HL-60 (cell line): ENCODE measurements around the gene TRAM2.

ENCODE experiments used
- DNase-seq, 2 experiments: peaks; one replicate each; pipeline ENCODE4 v3.0.0-alpha.2; 2010 to 2020; ENCODE audit warnings: low read depth in 1 of 2, low spot score in 1 of 2
- H3K27ac ChIP-seq: fragments of 250-450 bp; sonication (Bioruptor Pico); replicated peaks from 2 replicates; pipeline ENCODE4 v1.5.1; 2020; ENCODE audit warnings: mild to moderate bottlenecking, moderate library complexity
- H3K27me3 ChIP-seq: fragments of 250-450 bp; sonication (Bioruptor Pico); 2 replicates; pipeline ENCODE4 v1.5.1; 2021; ENCODE audit warnings: mild to moderate bottlenecking, moderate library complexity; ENCODE audit not compliant: insufficient read depth, poor library complexity, severe bottlenecking
- H3K4me3 ChIP-seq: replicated peaks from 2 replicates; pipeline ENCODE4 v1.5.1; 2011; ENCODE audit warnings: mild to moderate bottlenecking, control low read depth, low read length; ENCODE audit not compliant: insufficient read depth
- GABPA ChIP-seq: IDR thresholded peaks from 2 replicates; pipeline ENCODE4 v1.6.1; 2012; ENCODE audit warnings: low read depth
- POLR2AphosphoS5 ChIP-seq: IDR thresholded peaks from 2 replicates; pipeline ENCODE4 v1.6.1; 2012; ENCODE audit warnings: low read depth
- SPI1 ChIP-seq: IDR thresholded peaks from 2 replicates; pipeline ENCODE4 v1.6.1; 2012; ENCODE audit warnings: low read depth, mild to moderate bottlenecking, borderline replicate concordance
- TF ChIP-seq, protein P1 (sequence below): IDR thresholded peaks from one replicate; pipeline ENCODE4 v1.5.1; 2011; ENCODE audit warnings: low read length, control low read depth, inconsistent platforms; ENCODE audit not compliant: insufficient read depth
- TF ChIP-seq, protein P2 (sequence below): IDR thresholded peaks from 2 replicates; pipeline ENCODE4 v1.6.1; 2012; ENCODE audit warnings: low read depth; ENCODE audit not compliant: insufficient replicate concordance

TRAM2 gene

GRCh38 chr6:52540286-52540902 is 36.5 kb downstream of the TRAM2 start:
- H3K27ac ChIP-seq = no peak overlapping the region
- H3K4me3 ChIP-seq = no peak overlapping the region
- no peaks in the 10 kb centered on the region for H3K27me3 ChIP-seq
- DNase-seq = no peak
- no peak for TF ChIP-seq POLR2AphosphoS5
- TF ChIP-seq SPI1 = no peak
- TF ChIP-seq, protein P1, sequence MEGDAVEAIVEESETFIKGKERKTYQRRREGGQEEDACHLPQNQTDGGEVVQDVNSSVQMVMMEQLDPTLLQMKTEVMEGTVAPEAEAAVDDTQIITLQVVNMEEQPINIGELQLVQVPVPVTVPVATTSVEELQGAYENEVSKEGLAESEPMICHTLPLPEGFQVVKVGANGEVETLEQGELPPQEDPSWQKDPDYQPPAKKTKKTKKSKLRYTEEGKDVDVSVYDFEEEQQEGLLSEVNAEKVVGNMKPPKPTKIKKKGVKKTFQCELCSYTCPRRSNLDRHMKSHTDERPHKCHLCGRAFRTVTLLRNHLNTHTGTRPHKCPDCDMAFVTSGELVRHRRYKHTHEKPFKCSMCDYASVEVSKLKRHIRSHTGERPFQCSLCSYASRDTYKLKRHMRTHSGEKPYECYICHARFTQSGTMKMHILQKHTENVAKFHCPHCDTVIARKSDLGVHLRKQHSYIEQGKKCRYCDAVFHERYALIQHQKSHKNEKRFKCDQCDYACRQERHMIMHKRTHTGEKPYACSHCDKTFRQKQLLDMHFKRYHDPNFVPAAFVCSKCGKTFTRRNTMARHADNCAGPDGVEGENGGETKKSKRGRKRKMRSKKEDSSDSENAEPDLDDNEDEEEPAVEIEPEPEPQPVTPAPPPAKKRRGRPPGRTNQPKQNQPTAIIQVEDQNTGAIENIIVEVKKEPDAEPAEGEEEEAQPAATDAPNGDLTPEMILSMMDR = no peak
- no peak for TF ChIP-seq GABPA
- TF ChIP-seq, protein P2, sequence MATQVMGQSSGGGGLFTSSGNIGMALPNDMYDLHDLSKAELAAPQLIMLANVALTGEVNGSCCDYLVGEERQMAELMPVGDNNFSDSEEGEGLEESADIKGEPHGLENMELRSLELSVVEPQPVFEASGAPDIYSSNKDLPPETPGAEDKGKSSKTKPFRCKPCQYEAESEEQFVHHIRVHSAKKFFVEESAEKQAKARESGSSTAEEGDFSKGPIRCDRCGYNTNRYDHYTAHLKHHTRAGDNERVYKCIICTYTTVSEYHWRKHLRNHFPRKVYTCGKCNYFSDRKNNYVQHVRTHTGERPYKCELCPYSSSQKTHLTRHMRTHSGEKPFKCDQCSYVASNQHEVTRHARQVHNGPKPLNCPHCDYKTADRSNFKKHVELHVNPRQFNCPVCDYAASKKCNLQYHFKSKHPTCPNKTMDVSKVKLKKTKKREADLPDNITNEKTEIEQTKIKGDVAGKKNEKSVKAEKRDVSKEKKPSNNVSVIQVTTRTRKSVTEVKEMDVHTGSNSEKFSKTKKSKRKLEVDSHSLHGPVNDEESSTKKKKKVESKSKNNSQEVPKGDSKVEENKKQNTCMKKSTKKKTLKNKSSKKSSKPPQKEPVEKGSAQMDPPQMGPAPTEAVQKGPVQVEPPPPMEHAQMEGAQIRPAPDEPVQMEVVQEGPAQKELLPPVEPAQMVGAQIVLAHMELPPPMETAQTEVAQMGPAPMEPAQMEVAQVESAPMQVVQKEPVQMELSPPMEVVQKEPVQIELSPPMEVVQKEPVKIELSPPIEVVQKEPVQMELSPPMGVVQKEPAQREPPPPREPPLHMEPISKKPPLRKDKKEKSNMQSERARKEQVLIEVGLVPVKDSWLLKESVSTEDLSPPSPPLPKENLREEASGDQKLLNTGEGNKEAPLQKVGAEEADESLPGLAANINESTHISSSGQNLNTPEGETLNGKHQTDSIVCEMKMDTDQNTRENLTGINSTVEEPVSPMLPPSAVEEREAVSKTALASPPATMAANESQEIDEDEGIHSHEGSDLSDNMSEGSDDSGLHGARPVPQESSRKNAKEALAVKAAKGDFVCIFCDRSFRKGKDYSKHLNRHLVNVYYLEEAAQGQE = no peak

DNA sequence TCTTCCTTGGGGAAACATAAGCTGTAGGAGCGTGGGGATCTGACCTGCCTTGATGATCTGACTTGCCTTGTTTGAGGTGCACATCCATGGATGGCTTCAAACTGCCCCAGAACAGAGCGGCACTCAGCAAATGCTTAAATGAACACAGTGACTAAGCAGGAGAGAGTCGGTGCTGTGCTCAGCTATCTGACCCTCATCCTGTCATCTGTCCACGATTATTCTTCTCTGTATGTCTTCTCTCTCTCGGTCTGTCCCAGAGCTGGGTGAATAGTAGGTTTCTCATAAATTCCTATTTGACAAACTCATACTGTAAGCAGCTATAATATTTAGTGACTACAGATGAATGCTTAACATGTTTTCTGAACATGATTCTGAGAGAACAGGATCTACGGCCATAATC is 37.3 kb downstream of the TRAM2 start:
- TF ChIP-seq, protein P1 = no peak
- TF ChIP-seq, protein P2 = no peak
- TF ChIP-seq POLR2AphosphoS5 (no peak), GABPA (no peak), SPI1 (no peak)
- Histone ChIP-seq H3K4me3 (no peak overlapping the region), H3K27me3 (no peaks in the 10 kb centered on the region), H3K27ac (no peak overlapping the region)
- no peak for DNase-seq

DNA sequence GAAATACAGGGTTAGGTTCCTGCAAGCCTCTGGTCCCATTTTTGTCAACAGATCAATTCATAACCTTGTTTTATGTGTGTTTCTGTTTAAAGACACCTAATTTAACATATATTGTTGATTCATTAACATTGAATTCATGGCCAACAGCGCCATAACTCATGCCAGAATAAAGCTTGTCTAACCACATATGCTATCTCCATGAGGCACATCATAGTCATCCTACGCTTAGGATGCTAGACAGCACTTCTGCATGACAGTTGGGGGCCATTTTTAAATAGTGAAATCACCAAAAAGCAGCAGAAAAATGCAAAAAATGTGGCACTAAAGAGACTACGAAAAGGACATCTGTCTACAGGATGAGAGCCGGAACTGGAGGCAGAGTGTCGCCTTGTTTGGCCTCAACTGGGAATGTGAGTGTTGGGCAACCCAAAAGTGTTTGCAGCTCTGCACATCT is 37.9 kb downstream of the TRAM2 start:
- no peak overlapping the region for H3K27ac ChIP-seq

More for the DNA sequence above, 37.9 kb downstream of the TRAM2 start:
- no peak overlapping the region for H3K4me3 ChIP-seq
- H3K27me3 ChIP-seq = no peaks in the 10 kb centered on the region
- no peak for DNase-seq
- TF ChIP-seq GABPA (no peak), POLR2AphosphoS5 (no peak), SPI1 (no peak)
- TF ChIP-seq, protein P2 = no peak
- TF ChIP-seq, protein P1 = no peak
